Suppressor macrophage treated with lipopolysaccharide for 4 hours (primary cell): ENCODE results near the gene NANOGP8.

Experiments used
- DNase-seq: peaks from one replicate; pipeline ENCODE4 v3.0.0-alpha.2; 2020

Gene NANOGP8

GRCh38 chr15:35058534-35059054 is 26.5 kb downstream of the NANOGP8 start:
- no peak for DNase-seq

- no peak for DNase-seq
Measured at GRCh38 chr15:35055416-35056105, 29.5 kb downstream of the NANOGP8 start.

DNA sequence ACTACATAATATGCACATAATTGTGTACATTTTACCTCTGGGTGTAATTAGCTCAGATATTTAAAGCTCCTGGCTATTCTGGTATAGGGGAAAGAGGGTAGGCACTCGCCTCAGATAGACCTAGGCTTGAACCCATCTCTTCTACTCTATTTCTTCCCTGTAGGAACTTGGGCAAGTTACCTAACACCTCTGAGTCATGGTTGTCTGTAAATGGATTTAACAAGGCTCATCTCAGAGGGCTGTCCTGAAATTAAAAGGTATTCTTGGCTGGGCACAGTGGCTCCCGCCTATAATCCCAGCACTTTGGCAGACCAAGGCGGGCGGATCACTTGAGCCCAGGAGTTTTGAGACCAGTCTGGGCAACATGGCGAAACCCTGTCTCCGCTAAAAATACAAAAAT is 30.7 kb downstream of the NANOGP8 start:
- DNase-seq = no peak

DNA sequence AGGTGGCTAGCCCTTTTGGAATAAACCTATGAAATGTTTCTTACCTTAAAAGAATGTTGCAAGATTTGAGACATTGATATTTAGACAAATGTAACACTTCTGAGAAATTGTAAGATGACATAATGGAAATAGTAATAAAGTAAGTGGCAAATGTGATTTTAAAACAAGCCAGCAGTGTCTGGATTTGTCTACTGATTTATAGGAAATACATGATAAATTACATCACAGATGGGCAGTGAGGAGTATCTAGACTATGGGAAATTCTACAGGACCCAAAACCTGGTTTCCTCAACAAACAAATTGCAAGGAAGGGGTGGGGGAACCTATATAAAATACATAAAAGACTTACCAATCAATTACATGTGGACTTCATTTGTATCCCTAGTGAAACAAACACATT is 37.1 kb downstream of the NANOGP8 start:
- DNase-seq = no peak

DNA sequence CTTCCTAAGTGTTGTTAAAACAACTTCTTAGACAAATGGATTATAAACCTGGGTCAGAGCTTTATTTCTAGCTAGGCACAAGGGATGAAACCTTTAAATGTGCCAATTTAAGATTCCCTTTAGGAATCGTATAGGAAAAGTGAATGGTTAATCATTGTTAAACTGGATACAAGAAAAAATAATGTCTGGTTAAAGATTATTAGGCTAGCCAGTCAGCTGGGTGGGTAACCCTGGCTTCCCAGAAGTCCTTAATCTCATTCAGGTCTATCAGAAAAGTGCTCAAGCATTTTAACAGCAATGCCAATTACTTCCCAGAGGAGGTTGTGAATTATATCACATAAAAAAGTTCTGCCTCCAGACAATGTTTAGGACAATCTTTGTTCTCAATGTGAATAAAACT is 37.6 kb downstream of the NANOGP8 start:
- no peak for DNase-seq

- DNase-seq = peak; percentile 22
Measured at GRCh38 chr15:35043373-35044095, 41.6 kb downstream of the NANOGP8 start.

GRCh38 chr15:35040339-35041255 is 44.5 kb downstream of the NANOGP8 start:
- DNase-seq = no peak

DNA sequence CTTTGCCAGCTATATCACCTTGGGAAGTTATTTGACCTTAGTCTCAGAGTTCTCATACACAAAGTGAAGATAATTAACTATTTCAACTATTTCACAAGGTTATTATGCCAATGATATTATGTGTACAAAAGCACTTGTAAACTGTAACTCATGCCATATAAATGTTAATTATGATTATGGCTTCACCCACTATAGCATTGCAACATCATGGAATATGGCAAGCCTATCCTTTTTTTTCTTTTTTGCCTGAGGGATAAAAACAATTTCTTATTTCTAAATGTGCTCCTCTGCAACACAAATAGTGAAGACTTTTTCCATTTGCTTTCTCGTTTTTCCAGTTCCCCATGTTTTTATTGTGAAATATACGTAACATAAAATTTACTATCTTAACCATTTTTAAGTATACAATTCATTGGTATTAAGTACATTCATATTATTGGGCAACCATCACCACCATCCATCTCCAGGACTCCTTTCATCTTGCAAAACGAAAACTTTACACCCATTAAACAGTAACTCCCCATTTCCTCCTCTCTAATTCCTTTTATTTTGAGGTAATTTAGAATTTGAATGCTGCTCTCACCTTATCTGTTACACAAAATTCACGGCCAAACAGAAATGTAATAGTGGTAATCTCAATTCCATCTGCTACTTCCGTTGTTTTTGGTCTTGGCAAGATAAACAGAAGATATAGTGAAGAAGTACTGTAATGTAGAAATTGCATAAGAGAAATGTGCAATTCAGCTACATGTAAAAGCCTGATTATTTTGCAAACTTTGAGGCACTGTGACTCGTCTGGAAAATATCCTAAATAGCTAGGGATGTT is 46.3 kb downstream of the NANOGP8 start:
- DNase-seq = no peak
